Measurements from ENCODE around the gene PLEKHG7. TPM values are rescaled to one million over a fixed set of nuclear protein-coding genes. Genes with fewer than 3 reads are reported as not detected.

Gene PLEKHG7
- total RNA-seq, 4 donors from 2014 or later = 1.0 to 19.0 (median 2.3) TPM

- Histone ChIP-seq H3K27me3 (no peaks in the 10 kb centered on the region), H3K36me3 (no peaks in the 10 kb centered on the region), H3K4me1 (no peaks in the 10 kb centered on the region), H3K9me3 (no peaks in the 10 kb centered on the region), H3K27ac (no peak overlapping the region), H3K4me3 (no peak overlapping the region)
- DNase-seq = no peak
- TF ChIP-seq POLR2A (IDR thresholded peaks at IDR 0.05) (no peak), CTCF (IDR thresholded peaks at IDR 0.05) (no peak)
Measured at GRCh38 chr12:92706594-92706993, 3.8 kb downstream of the PLEKHG7 start.

GRCh38 chr12:92707926-92708325, 5.1 kb downstream of the PLEKHG7 start:
- TF ChIP-seq POLR2A (IDR thresholded peaks at IDR 0.05) = no peak
- no peaks in the 10 kb centered on the region for H3K9me3 ChIP-seq
- no peak overlapping the region for H3K27ac ChIP-seq
- no peaks in the 10 kb centered on the region for H3K27me3 ChIP-seq
- no peaks in the 10 kb centered on the region for H3K4me1 ChIP-seq
- H3K4me3 ChIP-seq = no peak overlapping the region
- H3K36me3 ChIP-seq = no peaks in the 10 kb centered on the region
- DNase-seq = no peak

GRCh38 chr12:92715625-92716024, 12.8 kb downstream of the PLEKHG7 start:
- H3K4me1 ChIP-seq = no peaks in the 10 kb centered on the region
- H3K27me3 ChIP-seq = no peaks in the 10 kb centered on the region
- no peaks in the 10 kb centered on the region for H3K36me3 ChIP-seq
- TF ChIP-seq CTCF (IDR thresholded peaks at IDR 0.05) = no peak
- TF ChIP-seq POLR2A (IDR thresholded peaks at IDR 0.05) = no peak
- DNase-seq = no peak
- H3K9me3 ChIP-seq = no peaks in the 10 kb centered on the region
- no peak overlapping the region for H3K4me3 ChIP-seq
- H3K27ac ChIP-seq = no peak overlapping the region

GRCh38 chr12:92717202-92717601, 14.4 kb downstream of the PLEKHG7 start:
- Histone ChIP-seq H3K4me1 (no peaks in the 10 kb centered on the region), H3K4me3 (no peak overlapping the region), H3K27me3 (no peaks in the 10 kb centered on the region), H3K27ac (no peak overlapping the region), H3K9me3 (no peaks in the 10 kb centered on the region), H3K36me3 (no peaks in the 10 kb centered on the region)
- no peak for DNase-seq
- TF ChIP-seq CTCF (IDR thresholded peaks at IDR 0.05) (peak in 2 of 6 experiments; percentile 22 to 33), POLR2A (IDR thresholded peaks at IDR 0.05) (no peak)

GRCh38 chr12:92718483-92718990, 15.7 kb downstream of the PLEKHG7 start:
- TF ChIP-seq CTCF (IDR thresholded peaks at IDR 0.05) = no peak
- no peak for TF ChIP-seq POLR2A (IDR thresholded peaks at IDR 0.05)
- no peak for DNase-seq
- H3K9me3 ChIP-seq = no peaks in the 10 kb centered on the region
- H3K27me3 ChIP-seq = no peaks in the 10 kb centered on the region
- H3K27ac ChIP-seq = no peak overlapping the region
- no peaks in the 10 kb centered on the region for H3K4me1 ChIP-seq
- no peaks in the 10 kb centered on the region for H3K36me3 ChIP-seq
- H3K4me3 ChIP-seq = no peak overlapping the region

- no peak overlapping the region for H3K4me3 ChIP-seq
- DNase-seq = no peak
- H3K9me3 ChIP-seq = no peaks in the 10 kb centered on the region
- TF ChIP-seq CTCF (IDR thresholded peaks at IDR 0.05) (no peak), POLR2A (IDR thresholded peaks at IDR 0.05) (no peak)
- H3K4me1 ChIP-seq = no peaks in the 10 kb centered on the region
- no peaks in the 10 kb centered on the region for H3K27me3 ChIP-seq
- H3K36me3 ChIP-seq = no peaks in the 10 kb centered on the region
- H3K27ac ChIP-seq = no peak overlapping the region
Measured at GRCh38 chr12:92719674-92720073, 16.9 kb downstream of the PLEKHG7 start.

Data from Peyer's patch (tissue), 4 donors.